A673 (cell line): ENCODE data around the gene CRY1. TPM values are rescaled to one million over a fixed set of nuclear protein-coding genes. Genes with fewer than 3 reads are reported as not detected.
"Not testable (repeated sequence)": the region's sequence is repeated elsewhere in the genome, so short reads cannot be mapped to it uniquely, and the experiment has no call there.

Experiments used
- BruUV-seq: library from RNA; stranded (reverse); fragments of 400-500 nt; replicated peaks from 2 replicates; lab custom pipeline; 2021; lab: Mats Ljungman, UMichigan
- CTCF ChIA-PET: fragments of 300-600 bp; sonication (Branson Sonifier 250); formaldehyde crosslinking; loops from one replicate; lab custom pipeline; 2022; ENCODE audit warnings: antibody characterized with exemption; lab: Charles Lee
- POLR2A ChIA-PET: fragments of 300-600 bp; sonication (Branson Sonifier 250); formaldehyde crosslinking; loops from one replicate; lab custom pipeline; 2022; ENCODE audit warnings: antibody characterized with exemption; ENCODE audit not compliant: low non-redundant PET; lab: Charles Lee
- DNase-seq: peaks from one replicate; pipeline ENCODE4 v3.0.0-alpha.2; 2015; ENCODE audit warnings: low spot score
- H3K27ac ChIP-seq: fragments of 200-600 bp; sonication (generic); 2 replicates; pipeline ENCODE4 v1.5.1; 2016; ENCODE audit warnings: mixed run types, low read depth, mild to moderate bottlenecking, mixed read lengths, antibody characterized with exemption, low read length; ENCODE audit not compliant: poor library complexity, severe bottlenecking
- H3K27me3 ChIP-seq: fragments of 200-600 bp; sonication (generic); replicated peaks from 2 replicates; pipeline ENCODE4 v1.6.1; 2017; ENCODE audit warnings: mixed run types, low read depth, mild to moderate bottlenecking, mixed read lengths, antibody characterized with exemption, low read length; ENCODE audit not compliant: insufficient read depth, poor library complexity
- H3K36me3 ChIP-seq: fragments of 200-600 bp; sonication (generic); 2 replicates; pipeline ENCODE4 v1.6.1; 2016; ENCODE audit warnings: mixed run types, mild to moderate bottlenecking, mixed read lengths, antibody characterized with exemption, low read length; ENCODE audit not compliant: insufficient read depth, poor library complexity, severe bottlenecking
- H3K4me1 ChIP-seq: fragments of 200-600 bp; sonication (generic); 2 replicates; pipeline ENCODE4 v1.6.1; 2017; ENCODE audit warnings: mixed run types, mild to moderate bottlenecking, mixed read lengths, antibody characterized with exemption, low read length; ENCODE audit not compliant: insufficient read depth, poor library complexity, severe bottlenecking
- H3K4me3 ChIP-seq: fragments of 200-600 bp; sonication (generic); 2 replicates; pipeline ENCODE4 v1.5.1; 2016; ENCODE audit warnings: low read depth, mixed run types, mild to moderate bottlenecking, mixed read lengths, low read length; ENCODE audit not compliant: poor library complexity, severe bottlenecking
- H3K9me3 ChIP-seq: fragments of 200-600 bp; sonication (generic); 2 replicates; pipeline ENCODE4 v1.6.1; 2016; ENCODE audit warnings: mixed run types, low read depth, mild to moderate bottlenecking, mixed read lengths, antibody characterized with exemption, low read length; ENCODE audit not compliant: poor library complexity, severe bottlenecking
- EZH2 ChIP-seq: fragments of 200-600 bp; sonication (generic); IDR thresholded peaks from 2 replicates; pipeline ENCODE4 v1.6.1; 2017; ENCODE audit warnings: borderline replicate concordance, low read depth, mild to moderate bottlenecking, mixed read lengths, antibody characterized with exemption, low read length; ENCODE audit not compliant: poor library complexity, severe bottlenecking
- intact Hi-C: fragments of 100-400 bp; cut with micrococcal nuclease; formaldehyde crosslinking; loops from one replicate; pipeline ENCODE4 v1.10.0; 2022; ENCODE audit not compliant: unreplicated experiment
- total RNA-seq: library from RNA; stranded (reverse); gene quantifications from 2 replicates; pipeline ENCODE4 v1.2.3, GENCODE V29; 2021
- TF ChIP-seq, protein P1 (sequence below): fragments of 300-800, 200-600 bp; sonication (generic); conservative IDR thresholded peaks from 2 replicates; pipeline ENCODE4 v1.5.1; 2017; ENCODE audit warnings: low read depth, mild to moderate bottlenecking, antibody characterized with exemption, low read length, moderate library complexity, mixed read lengths

The CRY1 gene
- total RNA-seq, 1 experiment from 2014 or later, result 41.0 TPM

DNA sequence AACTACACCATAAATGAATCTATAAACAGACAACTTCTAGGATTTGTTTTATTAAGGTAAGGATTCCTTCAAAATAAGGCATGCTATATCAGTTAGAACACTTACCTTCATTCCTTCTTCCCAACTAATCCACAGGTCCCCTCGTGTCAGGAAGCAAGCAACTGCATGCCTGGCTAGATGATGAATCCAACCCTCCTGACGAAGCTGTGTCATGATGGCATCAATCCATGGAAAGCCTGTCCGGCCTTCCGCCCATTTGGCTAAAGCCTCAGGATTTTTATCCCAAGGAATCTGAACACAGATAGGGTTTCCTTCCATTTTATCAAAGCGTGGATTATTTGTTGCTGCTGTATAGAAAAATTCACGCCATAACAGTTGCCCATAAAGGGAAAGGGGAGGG lies 93.9 kb downstream of the CRY1 start:
- CTCF ChIA-PET, result no interaction called here
- Histone ChIP-seq H3K36me3 (peaks cover 6% of the 10 kb centered on the region), H3K9me3 (no peaks in the 10 kb centered on the region), H3K27ac (no peak overlapping the region), H3K4me1 (no peaks in the 10 kb centered on the region), H3K4me3 (no peak overlapping the region), H3K27me3 (no peaks in the 10 kb centered on the region)
- intact Hi-C loops, result no loop called here
- TF ChIP-seq EZH2, result no peak
- TF ChIP-seq, protein P1, sequence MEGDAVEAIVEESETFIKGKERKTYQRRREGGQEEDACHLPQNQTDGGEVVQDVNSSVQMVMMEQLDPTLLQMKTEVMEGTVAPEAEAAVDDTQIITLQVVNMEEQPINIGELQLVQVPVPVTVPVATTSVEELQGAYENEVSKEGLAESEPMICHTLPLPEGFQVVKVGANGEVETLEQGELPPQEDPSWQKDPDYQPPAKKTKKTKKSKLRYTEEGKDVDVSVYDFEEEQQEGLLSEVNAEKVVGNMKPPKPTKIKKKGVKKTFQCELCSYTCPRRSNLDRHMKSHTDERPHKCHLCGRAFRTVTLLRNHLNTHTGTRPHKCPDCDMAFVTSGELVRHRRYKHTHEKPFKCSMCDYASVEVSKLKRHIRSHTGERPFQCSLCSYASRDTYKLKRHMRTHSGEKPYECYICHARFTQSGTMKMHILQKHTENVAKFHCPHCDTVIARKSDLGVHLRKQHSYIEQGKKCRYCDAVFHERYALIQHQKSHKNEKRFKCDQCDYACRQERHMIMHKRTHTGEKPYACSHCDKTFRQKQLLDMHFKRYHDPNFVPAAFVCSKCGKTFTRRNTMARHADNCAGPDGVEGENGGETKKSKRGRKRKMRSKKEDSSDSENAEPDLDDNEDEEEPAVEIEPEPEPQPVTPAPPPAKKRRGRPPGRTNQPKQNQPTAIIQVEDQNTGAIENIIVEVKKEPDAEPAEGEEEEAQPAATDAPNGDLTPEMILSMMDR, result no peak
- no TSS peak for BruUV-seq
- POLR2A ChIA-PET, result no interaction called here
- DNase-seq, result no peak

DNA sequence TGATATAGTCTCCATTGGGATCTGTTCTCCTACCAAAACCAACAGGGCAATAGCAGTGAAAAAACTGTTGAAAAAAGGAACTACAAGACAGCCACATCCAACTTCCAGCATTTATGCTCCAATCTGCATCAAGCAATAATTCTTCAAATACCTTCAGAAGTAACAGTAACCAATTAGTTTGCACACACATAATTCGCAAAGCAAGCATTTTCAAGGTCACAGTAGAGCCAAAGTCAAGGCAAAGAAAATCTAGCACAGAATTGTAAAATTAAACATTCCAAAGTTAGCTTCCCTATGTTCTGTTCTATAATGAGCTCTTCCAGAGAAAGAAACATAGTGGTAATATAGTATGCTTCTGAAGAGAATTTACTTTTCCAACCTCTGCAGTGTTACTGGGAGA lies 95.4 kb downstream of the CRY1 start:
- Histone ChIP-seq H3K4me1 (no peaks in the 10 kb centered on the region), H3K36me3 (peaks cover 6% of the 10 kb centered on the region)
- CTCF ChIA-PET, result no interaction called here

DNA sequence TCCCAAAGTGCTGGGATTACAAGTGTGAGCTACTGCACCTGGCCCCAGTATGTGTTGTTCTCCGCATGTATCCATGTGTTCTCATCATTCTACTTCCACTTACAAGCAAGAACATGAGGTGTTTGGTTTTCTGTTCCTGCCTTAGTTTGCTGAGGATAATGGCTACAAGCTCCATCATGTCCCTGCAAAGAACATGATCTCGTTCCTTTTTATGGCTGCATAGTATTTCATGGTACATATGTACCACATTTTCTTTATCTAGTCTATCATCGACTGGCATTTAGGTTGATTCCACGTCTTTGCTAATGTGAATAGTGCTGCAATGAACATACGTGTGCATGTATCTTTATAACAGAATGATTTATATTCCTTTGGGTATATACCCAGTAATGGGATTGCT lies 97.2 kb downstream of the CRY1 start:
- DNase-seq, H3K36me3 ChIP-seq, intact Hi-C loops, POLR2A ChIA-PET, H3K27ac ChIP-seq, H3K4me3 ChIP-seq, CTCF ChIA-PET, BruUV-seq, H3K4me1 ChIP-seq, H3K27me3 ChIP-seq, H3K9me3 ChIP-seq: not testable (repeated sequence)

More for the DNA sequence above, 95.4 kb downstream of the CRY1 start:
- BruUV-seq, result no TSS peak
- Histone ChIP-seq H3K4me3 (no peak overlapping the region), H3K9me3 (no peaks in the 10 kb centered on the region), H3K27ac (no peak overlapping the region), H3K27me3 (no peaks in the 10 kb centered on the region)
- TF ChIP-seq, protein P1, result no peak
- POLR2A ChIA-PET, result no interaction called here
- intact Hi-C loops, result no loop called here
- no peak for DNase-seq

- no peak for TF ChIP-seq EZH2
- TF ChIP-seq, protein P1, result no peak
- intact Hi-C loops, result no loop called here
- H3K9me3 ChIP-seq, result no peaks in the 10 kb centered on the region
- DNase-seq, result no peak
- H3K27ac ChIP-seq, result no peak overlapping the region
- ChIA-PET POLR2A (no interaction called here), CTCF (no interaction called here)
- no peaks in the 10 kb centered on the region for H3K27me3 ChIP-seq
- no peak overlapping the region for H3K4me3 ChIP-seq
- H3K36me3 ChIP-seq, result peaks cover 6% of the 10 kb centered on the region
- no TSS peak for BruUV-seq
- no peaks in the 10 kb centered on the region for H3K4me1 ChIP-seq
Measured at GRCh38 chr12:106994579-106995220, 98.6 kb downstream of the CRY1 start.
